Duodenal mucosa (tissue), 2 donors: ENCODE data around the gene NLRP7.
"Not testable (repeated sequence)": the region's sequence is repeated elsewhere in the genome, so short reads cannot be mapped to it uniquely, and the experiment has no call there.

Experiments used
- H3K27ac ChIP-seq: one replicate; pipeline ENCODE4 v1.7.0; 2013; ENCODE audit warnings: low read depth, low read length
- H3K27me3 ChIP-seq, 2 donors: one replicate each; pipeline ENCODE4 v1.7.0; 2013; ENCODE audit warnings: low read length in 2 of 2, control low read depth in 1 of 2; ENCODE audit not compliant: insufficient read depth in 2 of 2, control insufficient read depth in 1 of 2
- H3K36me3 ChIP-seq, 2 donors: one replicate each; pipeline ENCODE4 v1.7.0; 2013; ENCODE audit warnings: low read length in 2 of 2, control low read depth in 1 of 2; ENCODE audit not compliant: insufficient read depth in 2 of 2, control insufficient read depth in 1 of 2
- H3K4me1 ChIP-seq, 2 donors: one replicate each; pipeline ENCODE4 v1.7.0; 2013; ENCODE audit warnings: low read length in 2 of 2, control low read depth in 1 of 2; ENCODE audit not compliant: insufficient read depth in 2 of 2, control insufficient read depth in 1 of 2
- H3K4me3 ChIP-seq, 2 donors: one replicate each; pipeline ENCODE4 v1.7.0; 2013; ENCODE audit warnings: low read length in 2 of 2, low read depth in 1 of 2
- H3K9ac ChIP-seq, 2 donors: one replicate each; pipeline ENCODE4 v1.7.0; 2013; ENCODE audit warnings: low read length in 2 of 2, low read depth in 1 of 2
- H3K9me3 ChIP-seq, 2 donors: one replicate each; pipeline ENCODE4 v1.7.0; 2013; ENCODE audit warnings: low read length in 2 of 2, control low read depth in 1 of 2; ENCODE audit not compliant: control insufficient read depth in 1 of 2

Gene NLRP7

GRCh38 chr19:54903303-54903702 lies 44.0 kb downstream of the NLRP7 start:
- H3K36me3 ChIP-seq: no peaks in the 10 kb centered on the region
- H3K4me1 ChIP-seq: no peaks in the 10 kb centered on the region
- no peak overlapping the region for H3K4me3 ChIP-seq
- H3K27ac ChIP-seq: no peak overlapping the region
- no peak overlapping the region for H3K9ac ChIP-seq
- no peaks in the 10 kb centered on the region for H3K9me3 ChIP-seq
- H3K27me3 ChIP-seq: peaks cover 0 to 3% of the 10 kb centered on the region in 2 donors

GRCh38 chr19:54902061-54902460 lies 45.3 kb downstream of the NLRP7 start:
- Histone ChIP-seq H3K27ac (no peak overlapping the region), H3K4me1 (no peaks in the 10 kb centered on the region), H3K9me3 (no peaks in the 10 kb centered on the region), H3K27me3 (peaks cover 0 to 3% of the 10 kb centered on the region in 2 donors), H3K9ac (no peak overlapping the region), H3K4me3 (no peak overlapping the region), H3K36me3 (no peaks in the 10 kb centered on the region)

- not testable (repeated sequence) for H3K4me1 ChIP-seq, H3K36me3 ChIP-seq, H3K27me3 ChIP-seq, H3K27ac ChIP-seq, H3K9ac ChIP-seq, H3K9me3 ChIP-seq, H3K4me3 ChIP-seq
Observed at GRCh38 chr19:54901153-54901552, 46.2 kb downstream of the NLRP7 start.

GRCh38 chr19:54899646-54900045 lies 47.7 kb downstream of the NLRP7 start:
- H3K4me1 ChIP-seq, H3K27me3 ChIP-seq, H3K9ac ChIP-seq, H3K4me3 ChIP-seq, H3K9me3 ChIP-seq, H3K36me3 ChIP-seq, H3K27ac ChIP-seq: not testable (repeated sequence)

- H3K4me3 ChIP-seq, H3K36me3 ChIP-seq, H3K4me1 ChIP-seq, H3K9me3 ChIP-seq, H3K27ac ChIP-seq, H3K9ac ChIP-seq, H3K27me3 ChIP-seq: not testable (repeated sequence)
Observed at GRCh38 chr19:54898685-54899084, 48.6 kb downstream of the NLRP7 start.

- no peaks in the 10 kb centered on the region for H3K27me3 ChIP-seq
- H3K9ac ChIP-seq: no peak overlapping the region
- no peaks in the 10 kb centered on the region for H3K36me3 ChIP-seq
- peaks cover 0 to 5% of the 10 kb centered on the region in 2 donors for H3K9me3 ChIP-seq
- no peaks in the 10 kb centered on the region for H3K4me1 ChIP-seq
- H3K4me3 ChIP-seq: no peak overlapping the region
- no peak overlapping the region for H3K27ac ChIP-seq
Observed at GRCh38 chr19:54896036-54896435, 51.3 kb downstream of the NLRP7 start.

GRCh38 chr19:54894106-54894505 lies 53.2 kb downstream of the NLRP7 start:
- H3K27ac ChIP-seq, H3K4me3 ChIP-seq, H3K36me3 ChIP-seq, H3K9me3 ChIP-seq, H3K9ac ChIP-seq, H3K27me3 ChIP-seq, H3K4me1 ChIP-seq: not testable (repeated sequence)

- Histone ChIP-seq H3K27ac (no peak overlapping the region), H3K9me3 (peaks cover 0 to 5% of the 10 kb centered on the region in 2 donors), H3K4me1 (no peaks in the 10 kb centered on the region), H3K27me3 (no peaks in the 10 kb centered on the region), H3K9ac (no peak overlapping the region), H3K4me3 (no peak overlapping the region), H3K36me3 (no peaks in the 10 kb centered on the region)
Observed at GRCh38 chr19:54893406-54893805, 53.9 kb downstream of the NLRP7 start.

GRCh38 chr19:54889566-54889965 lies 57.8 kb downstream of the NLRP7 start:
- H3K27me3 ChIP-seq: no peaks in the 10 kb centered on the region
- H3K4me3 ChIP-seq: no peak overlapping the region
- peaks cover 0 to 5% of the 10 kb centered on the region in 2 donors for H3K9me3 ChIP-seq
- H3K27ac ChIP-seq: no peak overlapping the region
- no peak overlapping the region for H3K9ac ChIP-seq
- no peaks in the 10 kb centered on the region for H3K36me3 ChIP-seq
- H3K4me1 ChIP-seq: no peaks in the 10 kb centered on the region

GRCh38 chr19:54888239-54888638 lies 59.1 kb downstream of the NLRP7 start:
- no peaks in the 10 kb centered on the region for H3K36me3 ChIP-seq
- H3K4me1 ChIP-seq: no peaks in the 10 kb centered on the region
- H3K4me3 ChIP-seq: no peak overlapping the region
- no peak overlapping the region for H3K9ac ChIP-seq
- H3K9me3 ChIP-seq: peaks cover 0 to under 1% of the 10 kb centered on the region in 2 donors
- no peaks in the 10 kb centered on the region for H3K27me3 ChIP-seq
- H3K27ac ChIP-seq: no peak overlapping the region

- Histone ChIP-seq H3K36me3 (no peaks in the 10 kb centered on the region), H3K4me3 (no peak overlapping the region), H3K9me3 (no peaks in the 10 kb centered on the region), H3K27ac (no peak overlapping the region), H3K9ac (no peak overlapping the region), H3K4me1 (no peaks in the 10 kb centered on the region), H3K27me3 (no peaks in the 10 kb centered on the region)
Observed at GRCh38 chr19:54883228-54883627, 64.1 kb downstream of the NLRP7 start.
